ENCODE results near the gene SLC5A5. TPM values are rescaled to one million over a fixed set of nuclear protein-coding genes. Genes with fewer than 3 reads are reported as not detected.

SLC5A5 gene
- total RNA-seq, 2 donors from 2014 or later, result 0.65 to 1.4 TPM

GRCh38 chr19:17841810-17842662 is 29.7 kb upstream of the SLC5A5 start:
- Mint-ChIP-seq H3K4me3 (no peak overlapping the region), H3K4me1 (peaks cover 12% of the 10 kb centered on the region), H3K9me3 (no peaks in the 10 kb centered on the region), H3K27me3 (no peaks in the 10 kb centered on the region), H3K36me3 (ENCODE audit: low read depth) (peaks cover 100% of the 10 kb centered on the region), H3K27ac (no peak overlapping the region)
- ATAC-seq (replicated peaks), result peak; percentile 66

- Mint-ChIP-seq H3K27me3 (no peaks in the 10 kb centered on the region), H3K4me3 (no peak overlapping the region), H3K36me3 (ENCODE audit: low read depth) (peaks cover 97% of the 10 kb centered on the region), H3K9me3 (no peaks in the 10 kb centered on the region), H3K4me1 (peaks cover 11% of the 10 kb centered on the region), H3K27ac (no peak overlapping the region)
- no peak for ATAC-seq (replicated peaks)
These were observed 29.0 kb upstream of the SLC5A5 start for GRCh38 chr19:17842663-17843291.

- Mint-ChIP-seq H3K27me3 (no peaks in the 10 kb centered on the region), H3K4me3 (peak overlapping the region; percentile 82), H3K27ac (peak overlapping the region; percentile 59), H3K9me3 (no peaks in the 10 kb centered on the region), H3K4me1 (peaks cover 6% of the 10 kb centered on the region), H3K36me3 (ENCODE audit: low read depth) (peaks cover 94% of the 10 kb centered on the region)
- ATAC-seq (replicated peaks), result no peak
These were observed 28.4 kb upstream of the SLC5A5 start for GRCh38 chr19:17843292-17843827.

GRCh38 chr19:17843908-17844490 is 27.7 kb upstream of the SLC5A5 start:
- Mint-ChIP-seq H3K4me1 (peaks cover 11% of the 10 kb centered on the region), H3K4me3 (peak overlapping the region; percentile 82), H3K27ac (peak overlapping the region; percentile 59), H3K27me3 (no peaks in the 10 kb centered on the region), H3K9me3 (no peaks in the 10 kb centered on the region), H3K36me3 (ENCODE audit: low read depth) (peaks cover 88% of the 10 kb centered on the region)
- no peak for ATAC-seq (replicated peaks)

GRCh38 chr19:17846146-17846545 is 25.6 kb upstream of the SLC5A5 start:
- Mint-ChIP-seq H3K9me3 (no peaks in the 10 kb centered on the region), H3K4me1 (peaks cover 24% of the 10 kb centered on the region), H3K4me3 (peak overlapping the region; percentile 82), H3K36me3 (ENCODE audit: low read depth) (peaks cover 66% of the 10 kb centered on the region), H3K27me3 (no peaks in the 10 kb centered on the region), H3K27ac (peak overlapping the region; percentile 94)
- ATAC-seq (replicated peaks), result peak; percentile 18

- H3K4me1 Mint-ChIP-seq, result peaks cover 24% of the 10 kb centered on the region
- peak; percentile 86 for ATAC-seq (replicated peaks)
- no peaks in the 10 kb centered on the region for H3K27me3 Mint-ChIP-seq
- H3K4me3 Mint-ChIP-seq, result peak within 1 kb of the TSS; percentile 82
- peaks cover 50% of the 10 kb centered on the region for H3K36me3 Mint-ChIP-seq (ENCODE audit: low read depth)
- H3K27ac Mint-ChIP-seq, result peak within 1 kb of the TSS; percentile 94
- no peaks in the 10 kb centered on the region for H3K9me3 Mint-ChIP-seq
These were observed 24.0 kb upstream of the SLC5A5 start, which contains the start of gene JAK3 for GRCh38 chr19:17847538-17848366. JAK3 (minus strand) TSS chr19:17847982; CDS start chr19:17844417, 3,565 bp downstream.

- H3K27me3 Mint-ChIP-seq, result no peaks in the 10 kb centered on the region
- peaks cover 40% of the 10 kb centered on the region for H3K36me3 Mint-ChIP-seq (ENCODE audit: low read depth)
- peaks cover 23% of the 10 kb centered on the region for H3K4me1 Mint-ChIP-seq
- peak overlapping the region; percentile 82 for H3K4me3 Mint-ChIP-seq
- peak overlapping the region; percentile 94 for H3K27ac Mint-ChIP-seq
- no peak for ATAC-seq (replicated peaks)
- no peaks in the 10 kb centered on the region for H3K9me3 Mint-ChIP-seq
These were observed 23.0 kb upstream of the SLC5A5 start for GRCh38 chr19:17848595-17849292.

- no peaks in the 10 kb centered on the region for H3K27me3 Mint-ChIP-seq
- H3K27ac Mint-ChIP-seq, result no peak overlapping the region
- no peak overlapping the region for H3K4me3 Mint-ChIP-seq
- no peaks in the 10 kb centered on the region for H3K36me3 Mint-ChIP-seq (ENCODE audit: low read depth)
- ATAC-seq (replicated peaks), result no peak
- peaks cover 20% of the 10 kb centered on the region for H3K4me1 Mint-ChIP-seq
- no peaks in the 10 kb centered on the region for H3K9me3 Mint-ChIP-seq
These were observed 17.7 kb upstream of the SLC5A5 start for GRCh38 chr19:17854061-17854460.

- H3K4me1 Mint-ChIP-seq, result peaks cover 17% of the 10 kb centered on the region
- H3K9me3 Mint-ChIP-seq, result no peaks in the 10 kb centered on the region
- H3K27ac Mint-ChIP-seq, result peak overlapping the region; percentile 57
- peak overlapping the region; percentile 53 for H3K4me3 Mint-ChIP-seq
- no peaks in the 10 kb centered on the region for H3K27me3 Mint-ChIP-seq
- H3K36me3 Mint-ChIP-seq (ENCODE audit: low read depth), result peaks cover 13% of the 10 kb centered on the region
- ATAC-seq (replicated peaks), result peak; percentile 39
These were observed 16.2 kb upstream of the SLC5A5 start for GRCh38 chr19:17855280-17856152.

- Mint-ChIP-seq H3K27me3 (no peaks in the 10 kb centered on the region), H3K4me3 (peak within 1 kb of the TSS; percentile 96), H3K9me3 (no peaks in the 10 kb centered on the region), H3K27ac (peak within 1 kb of the TSS; percentile 99), H3K4me1 (peaks cover 22% of the 10 kb centered on the region), H3K36me3 (ENCODE audit: low read depth) (peaks cover 54% of the 10 kb centered on the region)
- peak; percentile 98 for ATAC-seq (replicated peaks)
These were observed 12.0 kb upstream of the SLC5A5 start, which contains the start of gene RPL18A for GRCh38 chr19:17859533-17860330. RPL18A (plus strand) TSS chr19:17859910; CDS start chr19:17859957, 47 bp downstream.

- Mint-ChIP-seq H3K4me1 (peaks cover 19% of the 10 kb centered on the region), H3K4me3 (peak overlapping the region; percentile 96), H3K9me3 (no peaks in the 10 kb centered on the region), H3K27me3 (no peaks in the 10 kb centered on the region), H3K36me3 (ENCODE audit: low read depth) (peaks cover 61% of the 10 kb centered on the region), H3K27ac (peak overlapping the region; percentile 99)
- ATAC-seq (replicated peaks), result no peak
These were observed 11.3 kb upstream of the SLC5A5 start for GRCh38 chr19:17860331-17860992.

- peaks cover 61% of the 10 kb centered on the region for H3K36me3 Mint-ChIP-seq (ENCODE audit: low read depth)
- peak overlapping the region; percentile 99 for H3K27ac Mint-ChIP-seq
- no peaks in the 10 kb centered on the region for H3K27me3 Mint-ChIP-seq
- peaks cover 16% of the 10 kb centered on the region for H3K4me1 Mint-ChIP-seq
- ATAC-seq (replicated peaks), result no peak
- no peaks in the 10 kb centered on the region for H3K9me3 Mint-ChIP-seq
- H3K4me3 Mint-ChIP-seq, result peak overlapping the region; percentile 96
These were observed 10.8 kb upstream of the SLC5A5 start for GRCh38 chr19:17860993-17861360.

Data from activated T-helper 17 cell treated with anti-CD3 and anti-CD28 coated beads, Interleukin-2, amount 50 U/mL, for 72 hours (primary cell).